A673 (cell line): ENCODE results near the gene RD3L.

Experiments
- EZH2 ChIP-seq: fragments of 200-600 bp; sonication (generic); IDR thresholded peaks from 2 replicates; pipeline ENCODE4 v1.6.1; 2017; ENCODE audit warnings: borderline replicate concordance, low read depth, mild to moderate bottlenecking, mixed read lengths, antibody characterized with exemption, low read length; ENCODE audit not compliant: poor library complexity, severe bottlenecking
- TF ChIP-seq, protein P1 (sequence below): fragments of 300-800, 200-600 bp; sonication (generic); conservative IDR thresholded peaks from 2 replicates; pipeline ENCODE4 v1.5.1; 2017; ENCODE audit warnings: low read depth, mild to moderate bottlenecking, antibody characterized with exemption, low read length, moderate library complexity, mixed read lengths

DNA sequence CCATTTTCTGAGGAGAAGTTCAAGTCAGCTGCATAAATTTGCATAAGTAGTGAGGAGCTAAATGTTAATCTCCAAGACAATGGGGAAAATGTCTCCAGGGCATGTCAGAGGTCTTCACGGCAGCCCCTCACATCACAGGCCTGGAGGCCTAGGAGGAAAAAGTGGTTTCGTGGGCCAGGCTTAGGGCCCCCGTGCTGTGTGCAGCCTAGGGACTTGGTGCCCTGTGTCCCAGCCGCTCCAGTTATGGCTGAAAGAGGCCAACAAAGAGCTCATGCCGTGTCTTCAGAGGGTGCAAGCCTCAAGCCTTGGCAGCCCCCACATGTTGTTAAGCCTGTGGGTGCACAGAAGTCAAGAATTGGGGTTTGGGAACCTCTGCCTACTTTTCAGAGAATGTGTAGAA lies 41.9 kb upstream of the RD3L start:
- TF ChIP-seq, protein P1, sequence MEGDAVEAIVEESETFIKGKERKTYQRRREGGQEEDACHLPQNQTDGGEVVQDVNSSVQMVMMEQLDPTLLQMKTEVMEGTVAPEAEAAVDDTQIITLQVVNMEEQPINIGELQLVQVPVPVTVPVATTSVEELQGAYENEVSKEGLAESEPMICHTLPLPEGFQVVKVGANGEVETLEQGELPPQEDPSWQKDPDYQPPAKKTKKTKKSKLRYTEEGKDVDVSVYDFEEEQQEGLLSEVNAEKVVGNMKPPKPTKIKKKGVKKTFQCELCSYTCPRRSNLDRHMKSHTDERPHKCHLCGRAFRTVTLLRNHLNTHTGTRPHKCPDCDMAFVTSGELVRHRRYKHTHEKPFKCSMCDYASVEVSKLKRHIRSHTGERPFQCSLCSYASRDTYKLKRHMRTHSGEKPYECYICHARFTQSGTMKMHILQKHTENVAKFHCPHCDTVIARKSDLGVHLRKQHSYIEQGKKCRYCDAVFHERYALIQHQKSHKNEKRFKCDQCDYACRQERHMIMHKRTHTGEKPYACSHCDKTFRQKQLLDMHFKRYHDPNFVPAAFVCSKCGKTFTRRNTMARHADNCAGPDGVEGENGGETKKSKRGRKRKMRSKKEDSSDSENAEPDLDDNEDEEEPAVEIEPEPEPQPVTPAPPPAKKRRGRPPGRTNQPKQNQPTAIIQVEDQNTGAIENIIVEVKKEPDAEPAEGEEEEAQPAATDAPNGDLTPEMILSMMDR = no peak
- TF ChIP-seq EZH2 = no peak
